Colonic mucosa (tissue), 4 donors: ENCODE data around the gene CD22. TPM values are rescaled to one million over a fixed set of nuclear protein-coding genes. Genes with fewer than 3 reads are reported as not detected.

ENCODE experiments used
- DNase-seq: peaks from one replicate; pipeline ENCODE4 v3.0.0-alpha.2; 2020
- H3K27ac ChIP-seq: fragments of 200-600 bp; one replicate; pipeline ENCODE4 v1.8.0; 2021
- H3K27me3 ChIP-seq: fragments of 200-600 bp; one replicate; pipeline ENCODE4 v1.8.0; 2021
- H3K36me3 ChIP-seq: fragments of 200-600 bp; one replicate; pipeline ENCODE4 v1.8.0; 2021
- H3K4me1 ChIP-seq: fragments of 200-600 bp; one replicate; pipeline ENCODE4 v1.8.0; 2021; ENCODE audit warnings: mild to moderate bottlenecking
- H3K4me3 ChIP-seq: fragments of 200-600 bp; one replicate; pipeline ENCODE4 v1.8.0; 2021
- H3K9ac ChIP-seq, 2 donors: one replicate each; pipeline ENCODE4 v1.7.0; 2013; ENCODE audit warnings: control low read depth in 2 of 2, low read depth in 2 of 2, low read length in 2 of 2
- H3K9me3 ChIP-seq: fragments of 200-600 bp; one replicate; pipeline ENCODE4 v1.8.0; 2021
- CTCF ChIP-seq: fragments of 200-600 bp; IDR thresholded peaks from one replicate; pipeline ENCODE4 v1.8.0; 2022; ENCODE audit warnings: antibody characterized with exemption, mild to moderate bottlenecking
- intact Hi-C: fragments of 100-400 bp; cut with DNase I; formaldehyde crosslinking; loops from one replicate; pipeline ENCODE4 v1.14.1; 2022
- microRNA-seq: library from miRNA; unstranded; fragments of <30 nt; microRNA quantifications from one replicate; pipeline ENCODE4, GENCODE V29; 2019
- total RNA-seq, 2 donors: library from RNA; stranded (reverse); fragmentation: NEBNext Ultra II Directional in 1 of 2; extraction: Animal tissue kit (Norgen Biotek cat#: 25700) in 1 of 2; gene quantifications; one replicate each; pipeline ENCODE4 v1.2.1, GENCODE V29; 2021
- donor health status: healthy.
- donor health status: DM: no; HTN: no; CAD: no.
- donor health status: DM: no; HTN: no; CAD: no.

CD22 gene
- total RNA-seq, 2 donors from 2014 or later: 1.6 to 3.0 TPM

- Histone ChIP-seq H3K27ac (no peak overlapping the region), H3K9ac (no peak overlapping the region), H3K4me1 (no peaks in the 10 kb centered on the region), H3K4me3 (no peak overlapping the region), H3K9me3 (no peaks in the 10 kb centered on the region), H3K36me3 (no peaks in the 10 kb centered on the region), H3K27me3 (no peaks in the 10 kb centered on the region)
- DNase-seq: no peak
- no peak for TF ChIP-seq CTCF
- intact Hi-C loops: no loop called here
Observed at GRCh38 chr19:35392742-35393715, 64.0 kb downstream of the CD22 start.

DNA sequence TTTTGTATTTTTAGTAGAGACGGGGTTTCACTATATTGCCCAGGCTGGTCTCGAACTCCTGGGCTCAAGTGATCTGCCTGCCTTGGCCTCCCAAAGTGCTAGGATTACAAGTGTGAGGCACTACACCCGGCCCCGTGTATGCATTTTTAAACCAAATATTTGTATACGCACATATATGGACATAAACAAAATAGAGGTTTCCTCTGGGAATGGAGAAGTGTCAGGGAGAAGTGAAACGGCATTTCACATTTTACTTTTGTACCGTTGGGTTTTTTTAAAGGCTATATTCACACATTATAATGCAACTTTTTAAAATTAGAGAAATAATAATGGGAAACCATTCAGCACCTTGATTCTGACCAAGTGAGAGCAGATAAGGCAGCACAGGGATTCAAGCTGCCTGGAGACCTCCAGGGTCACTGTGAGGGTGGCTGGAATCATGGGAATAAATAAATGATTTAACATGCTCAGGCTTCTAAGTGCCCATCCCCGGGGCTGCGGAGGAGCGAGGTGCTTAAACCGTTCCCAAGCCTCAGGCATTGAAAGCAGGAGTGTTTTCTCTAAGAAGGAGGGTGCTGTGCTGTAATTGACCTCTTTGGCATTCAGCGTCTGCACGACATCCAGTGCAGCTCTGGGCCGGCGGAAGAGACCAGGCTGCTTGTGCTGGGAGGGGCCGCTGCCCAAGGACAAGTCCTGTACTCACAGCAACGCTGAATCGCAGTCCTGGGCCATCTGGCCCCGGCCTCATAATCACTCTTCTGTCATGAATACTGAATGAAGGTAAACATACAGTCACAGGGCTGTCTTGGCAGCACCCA is 66.6 kb downstream of the CD22 start:
- no peaks in the 10 kb centered on the region for H3K4me1 ChIP-seq
- no peak overlapping the region for H3K27ac ChIP-seq
- DNase-seq: peak; percentile 24
- no peaks in the 10 kb centered on the region for H3K9me3 ChIP-seq
- H3K9ac ChIP-seq: no peak overlapping the region
- H3K4me3 ChIP-seq: no peak overlapping the region
- no peaks in the 10 kb centered on the region for H3K27me3 ChIP-seq
- intact Hi-C loops: no loop called here
- no peak for TF ChIP-seq CTCF
- no peaks in the 10 kb centered on the region for H3K36me3 ChIP-seq

DNA sequence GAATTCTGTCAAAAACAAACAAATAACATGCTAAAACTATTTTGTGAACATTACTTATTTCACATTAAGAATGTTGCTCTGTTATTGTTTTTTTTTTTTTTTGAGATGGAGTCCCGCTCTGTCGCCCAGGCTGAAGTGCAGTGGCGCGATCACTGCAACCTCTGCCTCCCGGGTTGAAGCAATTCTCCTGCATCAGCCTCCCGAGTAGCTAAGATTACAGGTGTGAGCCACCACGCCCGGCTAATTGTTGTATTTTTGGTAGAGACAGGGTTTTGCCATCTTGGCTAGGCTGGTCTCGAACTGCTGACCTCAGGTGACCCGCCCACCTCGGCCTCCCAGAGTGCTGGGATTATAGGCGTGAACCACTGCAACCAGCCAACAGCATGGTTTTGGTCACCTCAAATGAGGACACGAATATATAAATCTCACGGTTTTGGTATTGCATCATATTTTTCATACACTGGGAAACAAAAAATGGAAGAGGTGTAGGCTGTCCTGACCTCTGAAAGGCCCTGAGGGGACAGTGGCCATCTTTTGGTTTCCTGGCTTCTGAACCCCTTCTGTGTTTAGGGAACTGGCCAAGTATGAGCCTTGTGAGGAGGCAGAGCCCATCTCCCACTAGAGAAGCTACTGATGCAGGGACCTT is 67.4 kb downstream of the CD22 start:
- Histone ChIP-seq H3K4me1 (no peaks in the 10 kb centered on the region), H3K9me3 (no peaks in the 10 kb centered on the region), H3K27ac (no peak overlapping the region), H3K9ac (no peak overlapping the region), H3K27me3 (no peaks in the 10 kb centered on the region), H3K36me3 (no peaks in the 10 kb centered on the region), H3K4me3 (no peak overlapping the region)
- TF ChIP-seq CTCF: no peak
- intact Hi-C loops: no loop called here
- DNase-seq: no peak

Small RNA genes lying within 50 kb of the gene (microRNA-seq; reads per million reads assigned to microRNA genes)
- gene MIR5196: not detected

Other genes with a start within 250 kb of the CD22 start
- 1,000 to 10,000 TPM; 1,386 to 2,836 TPM for gene FXYD3, start 213.4 kb upstream of the CD22 start, total RNA-seq
- 10 to 100 TPM in 1 of 2 donors, 1 to 10 TPM in 1; 5.8 to 10.2 TPM for gene LGI4, start 194.1 kb upstream of the CD22 start, total RNA-seq
- 10 to 100 TPM in 1 of 2 donors, 1 to 10 TPM in 1; 8.8 to 15.1 TPM for gene FXYD1, start 190.4 kb upstream of the CD22 start, total RNA-seq
- under 1 TPM; 0.47 to 0.61 TPM for gene FXYD7, start 185.9 kb upstream of the CD22 start, total RNA-seq
- 10 to 100 TPM; 20.3 to 23.6 TPM for gene FXYD5, start 174.5 kb upstream of the CD22 start, total RNA-seq
- not detected for gene FAM187B, start 100.4 kb upstream of the CD22 start, total RNA-seq
- 100 to 1,000 TPM; 252 TPM for gene LSR, start 80.2 kb upstream of the CD22 start, total RNA-seq
- gene USF2, start 60.2 kb upstream of the CD22 start, total RNA-seq: 100 to 1,000 TPM in 1 of 2 donors, 10 to 100 TPM in 1; 86.5 to 108 TPM
- not detected for gene HAMP, start 46.7 kb upstream of the CD22 start, total RNA-seq
- gene MAG, start 37.0 kb upstream of the CD22 start, total RNA-seq: not detected
- not detected for gene FFAR1, start 18.7 kb downstream of the CD22 start, total RNA-seq
- under 1 TPM in 1 of 2 donors, not detected in 1; 0.27 TPM for gene FFAR3, start 29.3 kb downstream of the CD22 start, total RNA-seq
- gene GPR42, start 41.9 kb downstream of the CD22 start, total RNA-seq: not detected
- gene FFAR2, start 119.1 kb downstream of the CD22 start, total RNA-seq: under 1 TPM; 0.22 to 0.82 TPM
- gene KRTDAP, start 161.3 kb downstream of the CD22 start, total RNA-seq: not detected
- 10 to 100 TPM; 12.8 to 14.6 TPM for gene DMKN, start 184.5 kb downstream of the CD22 start, total RNA-seq
- gene SBSN, start 199.1 kb downstream of the CD22 start, total RNA-seq: not detected
- gene GAPDHS, start 204.3 kb downstream of the CD22 start, total RNA-seq: not detected
- gene TMEM147, start 216.4 kb downstream of the CD22 start, total RNA-seq: 100 to 1,000 TPM in 1 of 2 donors, 10 to 100 TPM in 1; 49.6 to 114 TPM
- not detected for gene ATP4A, start 234.5 kb downstream of the CD22 start, total RNA-seq